Measurements from ENCODE around the gene RPS2. TPM values are rescaled to one million over a fixed set of nuclear protein-coding genes. Genes with fewer than 3 reads are reported as not detected.

Gene RPS2
- total RNA-seq, 1 experiment from 2014 or later = 4,395 TPM

GRCh38 chr16:2003231-2003826 is 38.7 kb upstream of the RPS2 start (continued):
- no peak for TF ChIP-seq MAX (CRISPR knock-in tag; IDR thresholded peaks at IDR 0.05)

GRCh38 chr16:2002406-2003230 is 38.0 kb upstream of the RPS2 start:
- Mint-ChIP-seq H3K27me3 (ENCODE audit: low read depth) (no peaks in the 10 kb centered on the region), H3K4me1 (peaks cover 22% of the 10 kb centered on the region), H3K4me3 (no peak overlapping the region), H3K27ac (no peak overlapping the region), H3K9me3 (no peaks in the 10 kb centered on the region), H3K36me3 (peaks cover 19% of the 10 kb centered on the region)
- no peak for DNase-seq (ENCODE audit: low spot score)
- no peak for TF ChIP-seq ATF3 (CRISPR knock-in tag; conservative IDR thresholded peaks at IDR 0.05)
- no peak for TF ChIP-seq ARID4B (CRISPR knock-in tag; IDR thresholded peaks at IDR 0.05; ENCODE audit: borderline replicate concordance)
- no peak for TF ChIP-seq NFYB (CRISPR knock-in tag; conservative IDR thresholded peaks at IDR 0.05; ENCODE audit: low read depth)
- TF ChIP-seq SP1 (CRISPR knock-in tag; conservative IDR thresholded peaks at IDR 0.05) = no peak
- TF ChIP-seq NFE2L1 (CRISPR knock-in tag; IDR thresholded peaks at IDR 0.05) = no peak
- TF ChIP-seq E2F4 (CRISPR knock-in tag; IDR thresholded peaks at IDR 0.05; ENCODE audit: borderline replicate concordance, low read depth) = no peak
- TF ChIP-seq GRHL2 (CRISPR knock-in tag; IDR thresholded peaks at IDR 0.05; ENCODE audit: insufficient replicate concordance, severe bottlenecking) = no peak
- TF ChIP-seq MAX (CRISPR knock-in tag; IDR thresholded peaks at IDR 0.05) = no peak
- TF ChIP-seq KAT7 (CRISPR knock-in tag; IDR thresholded peaks at IDR 0.05; ENCODE audit: borderline replicate concordance) = no peak
- no peak for TF ChIP-seq USF2 (CRISPR knock-in tag; IDR thresholded peaks at IDR 0.05)
- TF ChIP-seq NR2C2 (CRISPR knock-in tag; IDR thresholded peaks at IDR 0.05) = no peak
- no peak for TF ChIP-seq ERG (CRISPR knock-in tag; IDR thresholded peaks at IDR 0.05)
- TF ChIP-seq USF1 (CRISPR knock-in tag; IDR thresholded peaks at IDR 0.05) = no peak
- CTCF ChIA-PET = interaction anchor here (1.4 to 3.9 kb wide), 17 partner anchors 10 to 193 kb away, joined by 4 to 82 read pairs (median 14); partner anchors contain the start of genes CASKIN1, GFER, NHERF2 and NOXO1
- POLR2A ChIA-PET = interaction anchor here (1.5 kb wide), 1 partner anchor 38 kb away, joined by 7 read pairs; the partner anchor contains the start of gene RPS2
- no peak for ATAC-seq
